ENCODE measurements around the gene MYG1. TPM values are rescaled to one million over a fixed set of nuclear protein-coding genes. Genes with fewer than 3 reads are reported as not detected.

The MYG1 gene
- total and polyA plus RNA-seq, 4 donors: 31.4 to 93.5 (median 79.7) TPM

DNA sequence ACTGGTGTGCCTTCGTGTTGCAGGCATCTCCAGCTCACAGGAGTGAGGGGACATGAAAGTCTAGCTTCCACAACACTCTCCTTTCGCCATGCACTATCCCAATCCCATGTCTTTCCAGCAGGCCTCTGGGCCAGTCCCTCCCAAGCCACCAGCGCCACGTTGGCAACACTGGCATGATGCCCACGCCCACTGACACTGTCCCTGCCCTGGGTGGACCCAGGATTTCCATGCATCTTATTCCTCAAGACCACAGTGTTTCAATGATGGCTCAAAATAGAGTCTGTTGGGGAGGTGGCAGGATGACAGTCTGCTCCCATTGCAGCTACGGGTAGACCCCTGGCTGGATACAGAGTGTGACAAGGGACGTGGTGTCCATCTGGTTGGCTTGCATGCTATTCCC is 34.4 kb downstream of the MYG1 start:
- H3K4me1 ChIP-seq (ENCODE audit: control insufficient read depth, insufficient read depth, low read length): peaks cover 16% of the 10 kb centered on the region
- no peaks in the 10 kb centered on the region for H3K9me3 ChIP-seq (ENCODE audit: control insufficient read depth, insufficient read depth, low read length)
- H3K36me3 ChIP-seq (ENCODE audit: control insufficient read depth, insufficient read depth, low read length): no peaks in the 10 kb centered on the region
- H3K4me3 ChIP-seq (ENCODE audit: low read depth, low read length): no peak overlapping the region
- H3K27ac ChIP-seq (ENCODE audit: low read depth, low read length): no peak overlapping the region
- H3K27me3 ChIP-seq (ENCODE audit: control insufficient read depth, insufficient read depth, low read length): peaks cover 24% of the 10 kb centered on the region
- DNase-seq (ENCODE audit: low read depth in 4 of 6, low spot score in 6 of 6): no peak
- 85% methylated on average over 4 of the region's 7 CpGs for WGBS (ENCODE audit: insufficient coverage)

DNA sequence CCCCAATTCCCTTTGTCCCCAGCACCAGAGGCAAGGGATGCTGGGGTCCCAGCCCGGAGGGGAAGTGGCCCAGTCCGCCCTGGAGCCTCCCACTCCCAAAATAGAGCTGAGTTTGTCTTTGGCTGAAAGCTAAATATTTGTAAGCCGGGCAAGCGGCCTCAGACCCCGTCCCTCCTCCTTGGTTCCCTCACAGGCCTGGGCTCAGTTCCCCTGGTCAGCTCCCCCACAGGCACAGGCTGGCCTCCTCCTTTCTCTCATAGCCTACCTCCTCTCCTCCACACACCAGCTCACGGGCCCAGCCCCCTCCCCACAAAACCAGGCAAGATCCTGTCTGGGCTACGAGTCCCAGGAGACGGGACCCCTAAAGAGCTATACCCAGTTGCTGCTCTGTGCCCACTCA is 35.3 kb downstream of the MYG1 start:
- H3K4me3 ChIP-seq (ENCODE audit: low read depth, low read length): no peak overlapping the region
- no peak overlapping the region for H3K27ac ChIP-seq (ENCODE audit: low read depth, low read length)
- no peaks in the 10 kb centered on the region for H3K9me3 ChIP-seq (ENCODE audit: control insufficient read depth, insufficient read depth, low read length)
- H3K36me3 ChIP-seq (ENCODE audit: control insufficient read depth, insufficient read depth, low read length): no peaks in the 10 kb centered on the region
- 65% methylated on average over 8 of the region's 8 CpGs for WGBS (ENCODE audit: insufficient coverage)
- peaks cover 26% of the 10 kb centered on the region for H3K27me3 ChIP-seq (ENCODE audit: control insufficient read depth, insufficient read depth, low read length)
- no peak for DNase-seq (ENCODE audit: low read depth in 4 of 6, low spot score in 6 of 6)
- H3K4me1 ChIP-seq (ENCODE audit: control insufficient read depth, insufficient read depth, low read length): peaks cover 17% of the 10 kb centered on the region

DNA sequence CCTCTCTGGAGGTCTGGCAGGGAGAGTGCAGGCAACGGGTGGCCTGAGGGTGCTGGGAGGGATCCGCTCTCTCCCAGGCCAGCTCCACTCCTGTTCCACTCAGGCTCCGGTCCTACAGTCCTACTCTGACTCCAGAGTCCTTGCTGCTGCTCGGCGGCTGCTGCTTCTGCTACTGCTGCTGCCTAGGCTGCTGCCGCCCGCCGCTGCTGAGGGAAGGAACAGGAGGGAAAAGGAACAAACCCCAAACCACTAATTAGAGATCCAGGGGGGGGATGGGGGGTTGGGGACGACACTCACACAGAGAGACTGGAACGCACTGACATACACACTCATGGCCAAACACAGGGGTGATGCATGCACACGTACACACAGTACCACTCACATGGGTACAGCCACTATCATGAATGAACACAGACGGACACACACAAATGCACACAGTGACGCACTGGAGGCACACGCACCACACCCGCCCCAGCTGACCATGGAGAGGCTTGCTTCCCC is 36.7 kb downstream of the MYG1 start, which contains the start of gene SP7:
TSS of gene SP7 (minus strand) at position 174 of the 501 bp plus-strand sequence. CDS start 708 bp downstream, outside the sequence.
- no peak within 1 kb of the TSS for H3K27ac ChIP-seq (ENCODE audit: low read depth, low read length)
- no peaks in the 10 kb centered on the region for H3K9me3 ChIP-seq (ENCODE audit: control insufficient read depth, insufficient read depth, low read length)
- peaks cover 17% of the 10 kb centered on the region for H3K4me1 ChIP-seq (ENCODE audit: control insufficient read depth, insufficient read depth, low read length)
- WGBS (ENCODE audit: insufficient coverage): 44% methylated on average over 7 of the region's 15 CpGs
- H3K36me3 ChIP-seq (ENCODE audit: control insufficient read depth, insufficient read depth, low read length): no peaks in the 10 kb centered on the region
- DNase-seq (ENCODE audit: low read depth in 4 of 6, low spot score in 6 of 6): no peak
- no peak within 1 kb of the TSS for H3K4me3 ChIP-seq (ENCODE audit: low read depth, low read length)
- peaks cover 26% of the 10 kb centered on the region for H3K27me3 ChIP-seq (ENCODE audit: control insufficient read depth, insufficient read depth, low read length)

DNA sequence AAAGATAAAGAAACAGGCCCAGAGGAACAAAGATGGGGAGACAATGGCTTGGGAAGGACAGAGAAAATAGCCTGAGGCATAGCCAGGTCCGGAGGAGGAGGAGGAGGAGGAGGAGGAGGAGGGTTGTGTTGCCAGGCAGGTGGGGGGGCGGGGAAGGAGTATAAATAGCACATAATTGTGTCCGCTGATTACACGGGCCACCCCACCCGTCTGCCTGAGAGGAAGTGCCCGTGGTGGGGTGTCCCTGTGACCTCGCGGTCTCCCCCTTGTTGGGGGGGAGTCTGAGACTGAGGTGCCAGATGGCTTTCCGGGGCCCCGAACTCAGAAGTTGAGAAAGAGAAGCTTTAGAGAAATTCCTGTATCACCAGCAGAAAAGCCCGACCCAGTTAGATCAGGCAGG is 38.5 kb downstream of the MYG1 start:
- no peaks in the 10 kb centered on the region for H3K9me3 ChIP-seq (ENCODE audit: control insufficient read depth, insufficient read depth, low read length)
- peaks cover 13% of the 10 kb centered on the region for H3K4me1 ChIP-seq (ENCODE audit: control insufficient read depth, insufficient read depth, low read length)
- H3K36me3 ChIP-seq (ENCODE audit: control insufficient read depth, insufficient read depth, low read length): no peaks in the 10 kb centered on the region
- no peak overlapping the region for H3K4me3 ChIP-seq (ENCODE audit: low read depth, low read length)
- no peak overlapping the region for H3K27ac ChIP-seq (ENCODE audit: low read depth, low read length)
- DNase-seq (ENCODE audit: low read depth in 4 of 6, low spot score in 6 of 6): no peak
- 45% methylated on average over 5 of the region's 11 CpGs for WGBS (ENCODE audit: insufficient coverage)
- peaks cover 26% of the 10 kb centered on the region for H3K27me3 ChIP-seq (ENCODE audit: control insufficient read depth, insufficient read depth, low read length)

DNA sequence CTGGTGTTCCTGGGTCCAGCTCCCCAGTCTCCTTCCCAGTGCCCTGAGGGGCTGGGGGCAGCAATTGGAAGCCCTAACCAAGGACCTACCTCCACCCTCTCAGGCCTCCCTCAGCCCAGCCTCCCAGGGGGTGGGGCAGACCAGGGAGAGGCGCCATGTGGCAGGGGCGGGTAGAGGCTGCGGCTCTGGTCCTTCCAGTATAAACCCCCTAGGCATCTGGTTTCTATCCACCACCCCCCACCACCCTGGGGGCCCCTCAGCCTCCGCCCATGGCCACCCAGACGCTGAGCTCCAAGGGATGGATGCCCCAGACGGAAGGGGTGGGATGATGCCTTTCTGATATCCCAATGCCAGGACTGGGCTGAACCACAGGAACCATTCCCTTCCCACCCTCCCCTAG is 39.4 kb downstream of the MYG1 start:
- WGBS (ENCODE audit: insufficient coverage): no CpG with 5 or more reads among the region's 6 CpGs
- Histone ChIP-seq H3K9me3 (ENCODE audit: control insufficient read depth, insufficient read depth, low read length) (no peaks in the 10 kb centered on the region), H3K27ac (ENCODE audit: low read depth, low read length) (no peak overlapping the region), H3K36me3 (ENCODE audit: control insufficient read depth, insufficient read depth, low read length) (no peaks in the 10 kb centered on the region), H3K27me3 (ENCODE audit: control insufficient read depth, insufficient read depth, low read length) (peaks cover 26% of the 10 kb centered on the region), H3K4me1 (ENCODE audit: control insufficient read depth, insufficient read depth, low read length) (peaks cover 13% of the 10 kb centered on the region), H3K4me3 (ENCODE audit: low read depth, low read length) (no peak overlapping the region)
- DNase-seq (ENCODE audit: low read depth in 4 of 6, low spot score in 6 of 6): no peak

DNA sequence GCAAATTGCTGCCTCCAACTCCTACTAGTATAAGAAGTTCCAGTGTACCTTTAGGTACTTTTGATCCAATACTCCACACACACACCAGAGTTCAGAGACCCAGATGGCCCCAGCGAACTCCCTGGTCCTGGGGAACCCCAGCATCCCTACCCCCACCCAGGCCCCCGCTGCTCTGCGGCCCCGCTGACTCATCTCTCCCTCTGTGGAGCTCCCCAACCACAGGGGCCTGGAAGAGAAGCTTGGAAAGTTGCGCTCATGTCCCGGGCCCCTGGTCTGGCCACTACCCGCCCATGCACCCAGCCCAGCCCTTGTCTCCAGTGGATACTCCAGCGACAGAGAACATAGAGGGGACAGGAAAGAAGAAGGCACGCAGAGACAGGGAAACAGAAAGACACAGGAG is 40.9 kb downstream of the MYG1 start:
- H3K4me3 ChIP-seq (ENCODE audit: low read depth, low read length): no peak overlapping the region
- peaks cover 24% of the 10 kb centered on the region for H3K4me1 ChIP-seq (ENCODE audit: control insufficient read depth, insufficient read depth, low read length)
- no peak for DNase-seq (ENCODE audit: low read depth in 4 of 6, low spot score in 6 of 6)
- peaks cover 21% of the 10 kb centered on the region for H3K27me3 ChIP-seq (ENCODE audit: control insufficient read depth, insufficient read depth, low read length)
- H3K36me3 ChIP-seq (ENCODE audit: control insufficient read depth, insufficient read depth, low read length): no peaks in the 10 kb centered on the region
- 86% methylated on average over 8 of the region's 9 CpGs for WGBS (ENCODE audit: insufficient coverage)
- H3K27ac ChIP-seq (ENCODE audit: low read depth, low read length): no peak overlapping the region
- H3K9me3 ChIP-seq (ENCODE audit: control insufficient read depth, insufficient read depth, low read length): no peaks in the 10 kb centered on the region

GRCh38 chr12:53343449-53343848 is 44.0 kb downstream of the MYG1 start:
- Histone ChIP-seq H3K27me3 (ENCODE audit: control insufficient read depth, insufficient read depth, low read length) (peaks cover 4% of the 10 kb centered on the region), H3K9me3 (ENCODE audit: control insufficient read depth, insufficient read depth, low read length) (no peaks in the 10 kb centered on the region), H3K4me1 (ENCODE audit: control insufficient read depth, insufficient read depth, low read length) (peaks cover 21% of the 10 kb centered on the region), H3K36me3 (ENCODE audit: control insufficient read depth, insufficient read depth, low read length) (no peaks in the 10 kb centered on the region), H3K4me3 (ENCODE audit: low read depth, low read length) (no peak overlapping the region), H3K27ac (ENCODE audit: low read depth, low read length) (no peak overlapping the region)
- DNase-seq (ENCODE audit: low read depth in 4 of 6, low spot score in 6 of 6): no peak
- WGBS (ENCODE audit: insufficient coverage): 54% methylated on average over 3 of the region's 3 CpGs

- WGBS (ENCODE audit: insufficient coverage): 97% methylated on average over 4 of the region's 4 CpGs
- peaks cover under 1% of the 10 kb centered on the region for H3K27me3 ChIP-seq (ENCODE audit: control insufficient read depth, insufficient read depth, low read length)
- H3K4me1 ChIP-seq (ENCODE audit: control insufficient read depth, insufficient read depth, low read length): peaks cover 19% of the 10 kb centered on the region
- no peaks in the 10 kb centered on the region for H3K9me3 ChIP-seq (ENCODE audit: control insufficient read depth, insufficient read depth, low read length)
- no peak for DNase-seq (ENCODE audit: low read depth in 4 of 6, low spot score in 6 of 6)
- H3K27ac ChIP-seq (ENCODE audit: low read depth, low read length): no peak overlapping the region
- H3K4me3 ChIP-seq (ENCODE audit: low read depth, low read length): peak overlapping the region; percentile 75
- H3K36me3 ChIP-seq (ENCODE audit: control insufficient read depth, insufficient read depth, low read length): no peaks in the 10 kb centered on the region
Measured at GRCh38 chr12:53343969-53344368, 44.5 kb downstream of the MYG1 start.

DNA sequence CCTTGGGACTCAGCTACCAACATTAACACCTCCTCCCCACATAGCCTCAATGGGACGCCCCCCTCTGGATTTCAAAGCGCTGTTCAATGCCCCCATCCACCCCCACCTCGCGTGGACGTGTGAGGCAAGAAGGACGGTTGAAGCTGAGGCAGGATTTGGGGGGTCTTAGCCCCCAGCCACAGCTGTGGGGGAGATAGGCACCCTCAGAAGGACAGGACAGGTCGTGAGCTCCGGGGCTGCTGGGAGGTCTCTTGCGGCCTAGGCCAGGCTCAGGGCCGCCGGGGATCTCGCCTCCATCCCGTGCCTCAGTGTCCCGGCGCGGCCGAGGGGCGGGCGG is 45.0 kb downstream of the MYG1 start:
- Histone ChIP-seq H3K27me3 (ENCODE audit: control insufficient read depth, insufficient read depth, low read length) (no peaks in the 10 kb centered on the region), H3K36me3 (ENCODE audit: control insufficient read depth, insufficient read depth, low read length) (no peaks in the 10 kb centered on the region), H3K4me1 (ENCODE audit: control insufficient read depth, insufficient read depth, low read length) (peaks cover 18% of the 10 kb centered on the region), H3K9me3 (ENCODE audit: control insufficient read depth, insufficient read depth, low read length) (no peaks in the 10 kb centered on the region), H3K27ac (ENCODE audit: low read depth, low read length) (peak overlapping the region; percentile 85), H3K4me3 (ENCODE audit: low read depth, low read length) (peak overlapping the region; percentile 75)
- WGBS (ENCODE audit: insufficient coverage): 2% methylated on average over 16 of the region's 19 CpGs
- DNase-seq (ENCODE audit: low read depth in 4 of 6, low spot score in 6 of 6): peak in 2 of 6 donors; percentile 32 to 38

- H3K27ac ChIP-seq (ENCODE audit: low read depth, low read length): peak overlapping the region; percentile 95
- under 1% methylated on average over 48 of the region's 50 CpGs for WGBS (ENCODE audit: insufficient coverage)
- H3K4me1 ChIP-seq (ENCODE audit: control insufficient read depth, insufficient read depth, low read length): peaks cover 18% of the 10 kb centered on the region
Measured at GRCh38 chr12:53344824-53345485, 45.5 kb downstream of the MYG1 start.

More at GRCh38 chr12:53344824-53345485, 45.5 kb downstream of the MYG1 start:
- Histone ChIP-seq H3K36me3 (ENCODE audit: control insufficient read depth, insufficient read depth, low read length) (no peaks in the 10 kb centered on the region), H3K9me3 (ENCODE audit: control insufficient read depth, insufficient read depth, low read length) (no peaks in the 10 kb centered on the region), H3K27me3 (ENCODE audit: control insufficient read depth, insufficient read depth, low read length) (no peaks in the 10 kb centered on the region), H3K4me3 (ENCODE audit: low read depth, low read length) (peak overlapping the region; percentile 75)
- peak in 4 of 6 donors; percentile 63 to 93 (median 76) for DNase-seq (ENCODE audit: low read depth in 4 of 6, low spot score in 6 of 6)
